OCI-LY7 (cell line): Measurements from ENCODE around the gene MON1A.

Experiments
- CTCF ChIP-seq: fragments of 200-600 bp; sonication (generic); conservative IDR thresholded peaks from 2 replicates; pipeline ENCODE4 v1.5.1; 2014; ENCODE audit warnings: mild to moderate bottlenecking, antibody characterized with exemption, low read length, moderate library complexity, mixed read lengths
- EZH2phosphoT487 ChIP-seq: fragments of 200-600 bp; sonication (generic); IDR thresholded peaks from 2 replicates; pipeline ENCODE4 v1.6.1; 2018; ENCODE audit warnings: low read depth, borderline replicate concordance, mild to moderate bottlenecking, mixed run types, antibody characterized with exemption, low read length, moderate library complexity, mixed read lengths

DNA sequence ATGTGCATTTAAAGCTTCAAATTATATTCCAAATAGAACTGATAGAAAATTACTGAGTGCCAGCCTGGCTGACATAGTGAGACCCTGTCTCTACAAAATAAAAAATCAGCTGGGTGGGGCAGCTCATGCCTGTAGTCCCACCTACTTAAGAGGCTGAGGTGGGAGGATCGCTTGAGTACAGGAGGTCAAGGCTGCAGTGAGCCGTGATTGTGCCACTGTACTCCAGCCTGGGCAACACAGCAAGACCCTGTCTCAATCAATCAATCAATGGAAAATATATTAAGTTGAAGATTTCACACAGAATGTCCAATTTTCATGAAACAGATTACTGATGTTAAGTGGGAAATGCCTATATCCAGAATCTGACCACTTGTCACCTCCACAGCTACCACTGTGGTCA is 4.1 kb downstream of the MON1A start:
- TF ChIP-seq CTCF, result no peak
- TF ChIP-seq EZH2phosphoT487, result no peak
